ENCODE measurements around the gene TLR7. TPM values are rescaled to one million over a fixed set of nuclear protein-coding genes. Genes with fewer than 3 reads are reported as not detected.
A peak's percentile ranks its signal among the peaks of the same experiment; 100 is the strongest.

The TLR7 gene
- total RNA-seq, 1 experiment from 2014 or later: not detected

GRCh38 chrX:12894074-12895030, 27.5 kb downstream of the TLR7 start:
- Histone ChIP-seq H2BK12ac (ENCODE audit: insufficient read length, low read depth, low read length) (no peak overlapping the region), H2BK20ac (ENCODE audit: low read depth, low read length, poor library complexity, severe bottlenecking) (no peak overlapping the region), H3K4me1 (ENCODE audit: insufficient read depth, low read length) (no peaks in the 10 kb centered on the region), H3K9ac (ENCODE audit: extremely low read depth, insufficient read length, low read length) (no peak overlapping the region), H3K18ac (ENCODE audit: insufficient read length, low read depth, low read length) (no peak overlapping the region), H4K20me1 (ENCODE audit: control insufficient read depth, insufficient read depth, insufficient read length) (no peaks in the 10 kb centered on the region), H3K79me2 (ENCODE audit: insufficient read depth, low read length) (no peaks in the 10 kb centered on the region), H3T11ph (ENCODE audit: low read length) (no peak overlapping the region), H3K14ac (ENCODE audit: insufficient read depth, low read length) (no peak overlapping the region), H3K23ac (ENCODE audit: insufficient read length, low read depth, low read length) (no peak overlapping the region), H4K5ac (ENCODE audit: insufficient read length, low read depth, low read length) (no peak overlapping the region), H3K4ac (ENCODE audit: low read depth, low read length) (no peak overlapping the region), H4K8ac (replicated peaks; ENCODE audit: insufficient read length, low read depth, low read length) (no peak overlapping the region), H4K91ac (ENCODE audit: insufficient read length, low read depth, low read length) (no peak overlapping the region), H3K9me3 (ENCODE audit: control insufficient read depth, low read depth, low read length) (no peaks in the 10 kb centered on the region), H3K23me2 (ENCODE audit: insufficient read length, low read depth, low read length, poor library complexity, severe bottlenecking) (no peaks in the 10 kb centered on the region), H3K56ac (ENCODE audit: insufficient read length, low read depth, low read length) (no peak overlapping the region), H2AFZ (ENCODE audit: low read length) (no peak overlapping the region), H3K27ac (ENCODE audit: insufficient read length, low read depth, low read length) (no peak overlapping the region), H3K4me2 (ENCODE audit: insufficient read depth, insufficient read length, low read length) (no peak overlapping the region), H3K27me3 (ENCODE audit: insufficient read depth, low read length) (no peaks in the 10 kb centered on the region), H3K79me1 (ENCODE audit: insufficient read depth, low read depth, low read length, poor library complexity, severe bottlenecking) (no peaks in the 10 kb centered on the region), H2BK120ac (ENCODE audit: low read depth, low read length, poor library complexity, severe bottlenecking) (no peak overlapping the region), H2AK5ac (ENCODE audit: insufficient read length, low read length) (no peak overlapping the region), H2BK15ac (ENCODE audit: low read depth, low read length) (no peak overlapping the region), H2BK5ac (ENCODE audit: insufficient read length, low read length) (no peak overlapping the region)
- WGBS (ENCODE audit: extremely low coverage, insufficient read length, low lambda C conversion rate): no CpG with 5 or more reads among the region's 12 CpGs
- no peak overlapping the region for H3K4me3 Mint-ChIP-seq
- H3K27ac Mint-ChIP-seq: no peak overlapping the region; a peak in 1 of 7 replicates
- H3K36me3 Mint-ChIP-seq (ENCODE audit: insufficient read depth in 1 of 3, low read depth in 3 of 3): peaks cover 0 to 7% (median 0%) of the 10 kb centered on the region in 3 experiments; a peak in 3 of 7 replicates
- H3K27me3 Mint-ChIP-seq (ENCODE audit: low read depth): peaks cover 3% of the 10 kb centered on the region; the same call in 1 of the 2 replicates
- peak; percentile 62 for TF ChIP-seq CTCF (conservative IDR thresholded peaks at IDR 0.05)
- peaks cover 63 to 65% of the 10 kb centered on the region in 2 experiments for H3K9me3 Mint-ChIP-seq
- no peak for DNase-seq
- H3K4me1 Mint-ChIP-seq: peaks cover 2 to 6% of the 10 kb centered on the region in 2 experiments
